H9 (cell line): Measurements from ENCODE around the gene CPA4. TPM values are rescaled to one million over a fixed set of nuclear protein-coding genes. Genes with fewer than 3 reads are reported as not detected.
A peak's percentile ranks its signal among the peaks of the same experiment; 100 is the strongest.

Experiments used
- DNase-seq: peaks from one replicate; pipeline ENCODE4 v3.0.0-alpha.2; 2017
- H2AFZ ChIP-seq: one replicate; pipeline ENCODE4 v1.6.1; 2013; ENCODE audit warnings: mild to moderate bottlenecking, low read length, control low read depth, moderate library complexity
- H2AK5ac ChIP-seq: 2 replicates; pipeline ENCODE4 v1.6.1; 2013; ENCODE audit warnings: low read length, control low read depth, mixed read lengths; ENCODE audit not compliant: insufficient read length
- H2BK120ac ChIP-seq: one replicate; pipeline ENCODE4 v1.6.1; 2013; ENCODE audit warnings: low read depth, mild to moderate bottlenecking, low read length, control low read depth, inconsistent platforms; ENCODE audit not compliant: poor library complexity, severe bottlenecking
- H2BK12ac ChIP-seq: 2 replicates; pipeline ENCODE4 v1.6.1; 2013; ENCODE audit warnings: low read length, control low read depth, mixed read lengths, low read depth; ENCODE audit not compliant: insufficient read length
- H2BK15ac ChIP-seq: 2 replicates; pipeline ENCODE4 v1.6.1; 2013; ENCODE audit warnings: low read depth, low read length, control low read depth
- H2BK20ac ChIP-seq: one replicate; pipeline ENCODE4 v1.6.1; 2013; ENCODE audit warnings: low read depth, mild to moderate bottlenecking, low read length, control low read depth, inconsistent platforms; ENCODE audit not compliant: poor library complexity, severe bottlenecking
- H2BK5ac ChIP-seq: 2 replicates; pipeline ENCODE4 v1.6.1; 2013; ENCODE audit warnings: low read length, control low read depth, mixed read lengths; ENCODE audit not compliant: insufficient read length
- H3K14ac ChIP-seq: 2 replicates; pipeline ENCODE4 v1.6.1; 2013; ENCODE audit warnings: low read length, control low read depth; ENCODE audit not compliant: insufficient read depth
- H3K18ac ChIP-seq: 2 replicates; pipeline ENCODE4 v1.6.1; 2013; ENCODE audit warnings: low read depth, mild to moderate bottlenecking, mixed read lengths, low read length, control low read depth; ENCODE audit not compliant: insufficient read length
- H3K23ac ChIP-seq: 2 replicates; pipeline ENCODE4 v1.6.1; 2013; ENCODE audit warnings: low read length, control low read depth, mixed read lengths, low read depth; ENCODE audit not compliant: insufficient read length
- H3K23me2 ChIP-seq: 2 replicates; pipeline ENCODE4 v1.6.1; 2013; ENCODE audit warnings: low read depth, mild to moderate bottlenecking, mixed read lengths, low read length, control low read depth; ENCODE audit not compliant: insufficient read length, poor library complexity, severe bottlenecking
- H3K27ac ChIP-seq: 2 replicates; pipeline ENCODE4 v1.5.1; 2013; ENCODE audit warnings: low read length, control low read depth, mixed read lengths, low read depth; ENCODE audit not compliant: insufficient read length
- H3K27me3 ChIP-seq: 2 replicates; pipeline ENCODE4 v1.6.1; 2013; ENCODE audit warnings: low read length, control low read depth, inconsistent platforms; ENCODE audit not compliant: insufficient read depth
- H3K4ac ChIP-seq: 2 replicates; pipeline ENCODE4 v1.6.1; 2013; ENCODE audit warnings: low read depth, mild to moderate bottlenecking, control low read depth, inconsistent platforms, low read length, moderate library complexity
- H3K4me1 ChIP-seq: 2 replicates; pipeline ENCODE4 v1.6.1; 2013; ENCODE audit warnings: low read length, control low read depth, inconsistent platforms; ENCODE audit not compliant: insufficient read depth
- H3K4me2 ChIP-seq: 2 replicates; pipeline ENCODE4 v1.6.1; 2013; ENCODE audit warnings: low read length, control low read depth, mixed read lengths; ENCODE audit not compliant: insufficient read length, insufficient read depth
- H3K56ac ChIP-seq: 2 replicates; pipeline ENCODE4 v1.6.1; 2013; ENCODE audit warnings: low read depth, mild to moderate bottlenecking, mixed read lengths, low read length, control low read depth; ENCODE audit not compliant: insufficient read length
- H3K79me1 ChIP-seq: 2 replicates; pipeline ENCODE4 v1.6.1; 2013; ENCODE audit warnings: low read depth, mild to moderate bottlenecking, moderate library complexity, low read length, control low read depth, inconsistent platforms; ENCODE audit not compliant: insufficient read depth, poor library complexity, severe bottlenecking
- H3K79me2 ChIP-seq: 2 replicates; pipeline ENCODE4 v1.6.1; 2013; ENCODE audit warnings: low read length, control low read depth, inconsistent platforms; ENCODE audit not compliant: insufficient read depth
- H3K9ac ChIP-seq: 2 replicates; pipeline ENCODE4 v1.6.1; 2013; ENCODE audit warnings: low read length, control low read depth, mixed read lengths; ENCODE audit not compliant: insufficient read length; ENCODE audit errors: extremely low read depth
- H3K9me3 ChIP-seq: one replicate; pipeline ENCODE4 v1.6.1; 2013; ENCODE audit warnings: low read depth, low read length, inconsistent platforms; ENCODE audit not compliant: control insufficient read depth
- H3T11ph ChIP-seq: one replicate; pipeline ENCODE4 v1.6.1; 2013; ENCODE audit warnings: mild to moderate bottlenecking, low read length, control low read depth, inconsistent platforms
- H4K20me1 ChIP-seq: one replicate; pipeline ENCODE4 v1.6.1; 2013; ENCODE audit not compliant: control insufficient read depth, insufficient read length, insufficient read depth
- H4K5ac ChIP-seq: 2 replicates; pipeline ENCODE4 v1.6.1; 2013; ENCODE audit warnings: low read depth, mild to moderate bottlenecking, mixed read lengths, low read length, control low read depth; ENCODE audit not compliant: insufficient read length
- H4K8ac ChIP-seq: replicated peaks from 2 replicates; pipeline ENCODE4 v1.6.1; 2013; ENCODE audit warnings: low read length, control low read depth, mixed read lengths, low read depth; ENCODE audit not compliant: insufficient read length
- H4K91ac ChIP-seq: 2 replicates; pipeline ENCODE4 v1.6.1; 2013; ENCODE audit warnings: low read depth, mild to moderate bottlenecking, moderate library complexity, mixed read lengths, low read length, control low read depth; ENCODE audit not compliant: insufficient read length
- H3K27ac Mint-ChIP-seq, 3 experiments: 2 replicates in 2 of 3; 3 replicates in 1 of 3; pipeline ENCODE4 v1.8.0; 2020 to 2021; ENCODE audit warnings: mixed read lengths in 3 of 3, mild to moderate bottlenecking in 1 of 3, moderate library complexity in 1 of 3
- H3K27me3 Mint-ChIP-seq: 2 replicates; pipeline ENCODE4 v1.8.0; 2021; ENCODE audit warnings: low read depth, mild to moderate bottlenecking, moderate library complexity, mixed read lengths
- H3K36me3 Mint-ChIP-seq, 3 experiments: 2 replicates in 2 of 3; 3 replicates in 1 of 3; pipeline ENCODE4 v1.8.0; 2020 to 2021; ENCODE audit warnings: low read depth in 3 of 3, mixed read lengths in 3 of 3; ENCODE audit not compliant: insufficient read depth in 1 of 3
- H3K4me1 Mint-ChIP-seq, 2 experiments: 2 replicates each; pipeline ENCODE4 v1.8.0; 2020; ENCODE audit warnings: mixed read lengths in 2 of 2
- H3K4me3 Mint-ChIP-seq, 2 experiments: 2 replicates in 1 of 2; 3 replicates in 1 of 2; pipeline ENCODE4 v1.8.0; 2020 to 2021; ENCODE audit warnings: mild to moderate bottlenecking in 2 of 2, mixed read lengths in 2 of 2, moderate library complexity in 1 of 2
- H3K9me3 Mint-ChIP-seq, 2 experiments: 2 replicates in 1 of 2; 3 replicates in 1 of 2; pipeline ENCODE4 v1.8.0; 2020; ENCODE audit warnings: mild to moderate bottlenecking in 2 of 2, mixed read lengths in 2 of 2, moderate library complexity in 1 of 2
- CTCF ChIP-seq: fragments of 200-600 bp; sonication (generic); conservative IDR thresholded peaks from 3 replicates; pipeline ENCODE4 v1.8.0; 2021; ENCODE audit warnings: antibody characterized with exemption, mild to moderate bottlenecking
- WGBS: extraction: QIAGEN DNeasy Blood & Tissue Kit; methylation state at CpG from one replicate; pipeline ENCODE4 v1.1.7; 2013; ENCODE audit warnings: missing lambda C conversion rate, low lambda C conversion rate, mixed read lengths; ENCODE audit not compliant: insufficient read length; ENCODE audit errors: extremely low coverage; 5-methylcytosine and 5-hydroxymethylcytosine counted together
- total RNA-seq: library from RNA; stranded (reverse); gene quantifications from 2 replicates; pipeline ENCODE4 v1.2.1, GENCODE V29; 2021

Gene CPA4
- total RNA-seq, 1 experiment from 2014 or later = not detected

GRCh38 chr7:130256704-130257103 is 36.3 kb upstream of the CPA4 start:
- H3T11ph ChIP-seq = no peak overlapping the region
- no peaks in the 10 kb centered on the region for H3K79me1 ChIP-seq
- Mint-ChIP-seq H3K27me3 (peaks cover 5% of the 10 kb centered on the region), H3K27ac (peak overlapping the region; percentile 25 to 86 (median 85); a peak in 6 of 7 replicates), H3K4me1 (peaks cover 28 to 38% of the 10 kb centered on the region in 2 experiments), H3K9me3 (peaks cover 9 to 29% of the 10 kb centered on the region in 2 experiments; a peak in 4 of 5 replicates), H3K36me3 (peaks cover 9 to 35% (median 23%) of the 10 kb centered on the region in 3 experiments), H3K4me3 (peak overlapping the region in 1 of 2 experiments; percentile 25; a peak in 2 of 5 replicates)
- H2AK5ac ChIP-seq = no peak overlapping the region
- H4K20me1 ChIP-seq = no peaks in the 10 kb centered on the region
- no peak overlapping the region for H3K14ac ChIP-seq
- H3K56ac ChIP-seq = no peak overlapping the region
- no CpG with 5 or more reads among the region's 2 CpGs for WGBS
- no peaks in the 10 kb centered on the region for H3K9me3 ChIP-seq
- no peak overlapping the region for H2BK12ac ChIP-seq
- H3K18ac ChIP-seq = no peak overlapping the region
- no peaks in the 10 kb centered on the region for H3K79me2 ChIP-seq
- no peaks in the 10 kb centered on the region for H3K23me2 ChIP-seq
- no peak overlapping the region for H2BK15ac ChIP-seq
- H3K4me2 ChIP-seq = no peak overlapping the region
- H3K23ac ChIP-seq = no peak overlapping the region
- no peak overlapping the region for H3K4ac ChIP-seq
- H4K5ac ChIP-seq = no peak overlapping the region
- H4K91ac ChIP-seq = no peak overlapping the region
- H3K27ac ChIP-seq = no peak overlapping the region
- no peak overlapping the region for H4K8ac ChIP-seq
- no peaks in the 10 kb centered on the region for H3K27me3 ChIP-seq
- no peak overlapping the region for H2BK5ac ChIP-seq
- peak; percentile 42 for DNase-seq
- no peak overlapping the region for H2AFZ ChIP-seq
- H2BK120ac ChIP-seq = no peak overlapping the region
- no peak for TF ChIP-seq CTCF
- no peak overlapping the region for H2BK20ac ChIP-seq
- H3K4me1 ChIP-seq = no peaks in the 10 kb centered on the region; the same call in 1 of the 2 replicates
- H3K9ac ChIP-seq = no peak overlapping the region
